GM12891 (cell line): ENCODE data around the gene TNPO1.
A peak's percentile ranks its signal among the peaks of the same experiment; 100 is the strongest.

Experiments used
- DNase-seq: peaks from one replicate; pipeline ENCODE4 v3.0.0; 2011; ENCODE audit warnings: low spot score; ENCODE audit not compliant: insufficient read length
- FAIRE-seq: peaks from 2 replicates; lab custom pipeline; 2011; peaks lifted over from hg19 to GRCh38; lab: Jason Lieb, UNC
- PAX5 ChIP-seq: IDR thresholded peaks from 2 replicates; pipeline ENCODE4 v1.6.1; 2011; ENCODE audit warnings: low read length, moderate library complexity, mild to moderate bottlenecking; ENCODE audit not compliant: insufficient read depth, severe bottlenecking
- POLR2A ChIP-seq: IDR thresholded peaks from 2 replicates; pipeline ENCODE4 v1.6.1; 2011; ENCODE audit warnings: low read depth, low read length, control low read depth
- POLR2AphosphoS5 ChIP-seq: IDR thresholded peaks from 2 replicates; pipeline ENCODE4 v1.6.1; 2011; ENCODE audit warnings: low read depth, low read length, control low read depth
- POU2F2 ChIP-seq: IDR thresholded peaks from 2 replicates; pipeline ENCODE4 v1.6.1; 2011; ENCODE audit warnings: low read depth, mild to moderate bottlenecking, control low read depth, low read length, moderate library complexity
- SPI1 ChIP-seq: IDR thresholded peaks from 2 replicates; pipeline ENCODE4 v1.6.1; 2011; ENCODE audit warnings: low read depth, low read length, control low read depth
- TAF1 ChIP-seq: IDR thresholded peaks from 2 replicates; pipeline ENCODE4 v1.6.1; 2011; ENCODE audit warnings: low read depth, low read length, control low read depth

TNPO1 gene

DNA sequence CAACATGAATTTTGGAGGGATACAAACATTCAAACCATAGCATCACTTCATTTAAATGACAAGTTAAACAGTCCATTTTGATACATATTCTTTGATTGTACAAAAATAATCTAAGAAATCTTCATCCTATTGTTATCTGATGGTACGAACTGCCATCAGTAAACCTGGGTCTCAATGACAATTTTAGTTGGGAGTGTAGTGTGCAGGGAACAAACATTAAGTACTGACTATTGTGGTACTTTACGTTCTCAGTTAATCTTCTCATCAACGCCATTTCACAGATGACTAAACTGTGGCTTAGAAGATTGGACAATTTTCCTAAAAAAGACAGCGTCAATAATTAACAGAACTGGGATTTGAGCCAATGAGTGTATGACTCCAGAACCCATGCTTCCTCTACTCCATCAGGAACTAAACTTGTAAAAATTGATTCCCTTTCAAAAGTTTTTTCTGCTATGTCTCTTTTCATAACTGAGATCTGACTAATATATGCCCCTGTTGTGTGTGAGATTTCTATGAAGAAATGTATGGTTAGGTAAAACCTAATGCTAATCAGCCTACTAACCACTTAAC is 21.1 kb downstream of the TNPO1 start:
- DNase-seq: no peak
- FAIRE-seq: no peak
- TF ChIP-seq TAF1: no peak
- TF ChIP-seq SPI1: no peak
- no peak for TF ChIP-seq POLR2AphosphoS5
- TF ChIP-seq POU2F2: no peak

DNA sequence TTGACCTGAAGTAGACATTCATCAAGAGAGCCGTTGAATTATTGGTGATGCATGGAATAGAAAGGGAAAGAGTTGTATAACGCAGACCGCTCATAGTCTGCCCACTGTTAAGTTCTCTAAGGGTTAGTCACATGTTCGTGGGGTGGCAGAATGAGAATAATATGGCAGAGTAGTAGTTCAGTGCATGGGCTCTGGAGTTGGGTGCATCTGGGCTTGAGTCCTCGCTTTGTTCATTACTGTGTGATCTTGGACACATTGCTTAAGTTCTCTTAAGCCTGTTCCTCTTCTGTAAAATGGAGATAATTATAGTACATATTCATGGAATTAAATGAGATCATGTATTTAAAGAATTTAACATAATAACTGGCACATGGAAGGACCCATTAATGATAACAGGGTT is 23.6 kb downstream of the TNPO1 start:
- FAIRE-seq: no peak
- DNase-seq: no peak
- TF ChIP-seq POLR2AphosphoS5: no peak
- no peak for TF ChIP-seq PAX5
- TF ChIP-seq POLR2A: no peak
- no peak for TF ChIP-seq POU2F2
- no peak for TF ChIP-seq TAF1
- TF ChIP-seq SPI1: no peak

DNA sequence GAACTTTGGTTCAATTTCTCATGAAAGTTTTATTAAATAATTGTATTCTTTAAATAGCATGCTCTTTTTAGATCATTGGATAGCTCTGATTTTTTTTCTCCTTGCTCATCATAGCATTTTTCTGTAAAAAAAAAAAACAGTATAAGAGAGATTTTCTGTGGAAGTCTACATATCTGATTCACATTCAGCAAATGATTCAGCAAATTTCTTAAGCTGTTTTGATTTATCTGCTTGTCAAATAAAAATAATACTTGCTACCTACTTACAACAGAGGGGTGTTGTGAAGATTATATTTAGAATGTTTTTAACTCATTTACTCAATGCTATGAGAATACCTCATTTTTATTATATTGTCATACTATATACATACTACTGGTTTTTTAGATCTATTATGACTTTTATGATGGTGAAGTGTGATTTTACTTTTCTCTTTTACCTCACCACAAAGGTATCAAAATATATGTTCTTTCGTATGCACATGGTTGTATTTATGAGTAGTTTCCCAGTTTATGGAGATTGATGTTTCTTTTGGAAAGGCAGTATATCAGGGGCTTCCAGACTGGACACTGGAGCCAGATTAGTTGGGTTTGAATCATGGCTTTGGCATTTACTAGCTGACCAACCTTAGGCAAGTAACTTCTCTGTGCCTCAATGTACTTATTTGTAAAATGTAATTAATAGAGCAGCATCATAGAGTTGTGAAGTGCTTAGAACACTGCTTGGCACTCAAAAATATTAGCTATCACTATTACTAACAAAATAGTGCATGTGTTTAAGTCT is 25.5 kb downstream of the TNPO1 start:
- DNase-seq (no peak), FAIRE-seq (no peak)

DNA sequence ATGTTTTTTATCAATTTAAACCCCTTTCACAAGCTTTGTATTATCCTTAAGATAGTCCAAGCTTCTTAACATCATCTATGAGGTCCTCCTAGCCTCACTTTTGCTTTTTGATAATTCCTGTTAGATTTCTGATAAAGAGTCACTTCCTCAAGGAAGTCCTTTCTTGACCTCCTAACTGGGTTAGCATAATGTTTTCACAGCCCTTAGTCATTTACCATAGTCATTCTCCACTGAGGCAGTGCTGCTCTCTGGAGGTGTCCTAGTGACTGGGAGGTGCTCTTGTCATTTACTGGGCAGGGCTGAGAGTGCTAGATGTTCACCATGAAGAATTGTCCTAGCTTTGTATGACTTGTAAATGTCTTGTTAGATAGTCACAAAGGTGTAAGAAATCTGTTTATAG is 26.4 kb downstream of the TNPO1 start:
- no peak for TF ChIP-seq TAF1
- no peak for TF ChIP-seq POLR2AphosphoS5
- TF ChIP-seq POLR2A: no peak
- TF ChIP-seq PAX5: no peak
- TF ChIP-seq SPI1: no peak
- TF ChIP-seq POU2F2: no peak

More for the DNA sequence above, 25.5 kb downstream of the TNPO1 start:
- TF ChIP-seq SPI1: no peak
- TF ChIP-seq TAF1: no peak
- TF ChIP-seq POU2F2: no peak
- no peak for TF ChIP-seq POLR2A
- no peak for TF ChIP-seq POLR2AphosphoS5
- TF ChIP-seq PAX5: no peak

GRCh38 chr5:72844218-72844603 is 27.8 kb downstream of the TNPO1 start:
- DNase-seq (no peak), FAIRE-seq (no peak)
- TF ChIP-seq PAX5: no peak
- no peak for TF ChIP-seq POLR2A
- TF ChIP-seq POU2F2: no peak
- no peak for TF ChIP-seq POLR2AphosphoS5
- no peak for TF ChIP-seq SPI1
- no peak for TF ChIP-seq TAF1

More for the DNA sequence above, 26.4 kb downstream of the TNPO1 start:
- DNase-seq (no peak), FAIRE-seq (no peak)

GRCh38 chr5:72845889-72846288 is 29.4 kb downstream of the TNPO1 start:
- peak; percentile 69 for FAIRE-seq
- TF ChIP-seq TAF1: no peak
- no peak for TF ChIP-seq POU2F2
- TF ChIP-seq POLR2AphosphoS5: no peak
- no peak for TF ChIP-seq SPI1
- TF ChIP-seq PAX5: no peak
- no peak for TF ChIP-seq POLR2A
- no peak for DNase-seq

- no peak for TF ChIP-seq POLR2AphosphoS5
- no peak for TF ChIP-seq POU2F2
- no peak for TF ChIP-seq TAF1
- FAIRE-seq: no peak
- no peak for DNase-seq
Observed at GRCh38 chr5:72846483-72846882, 30.0 kb downstream of the TNPO1 start.

- DNase-seq (no peak), FAIRE-seq (no peak)
- no peak for TF ChIP-seq SPI1
- TF ChIP-seq PAX5: no peak
- no peak for TF ChIP-seq POU2F2
- TF ChIP-seq POLR2AphosphoS5: no peak
- TF ChIP-seq TAF1: no peak
- TF ChIP-seq POLR2A: no peak
Observed at GRCh38 chr5:72847439-72847838, 31.0 kb downstream of the TNPO1 start.

GRCh38 chr5:72847989-72848473 is 31.6 kb downstream of the TNPO1 start:
- peak; percentile 49 for DNase-seq
- FAIRE-seq: peak; percentile 96
- peak; percentile 97 for TF ChIP-seq POU2F2
- TF ChIP-seq POLR2A: peak; percentile 97
- no peak for TF ChIP-seq PAX5
- TF ChIP-seq TAF1: peak; percentile 92
- peak; percentile 98 for TF ChIP-seq POLR2AphosphoS5
- no peak for TF ChIP-seq SPI1
